Natural killer cell (primary cell): ENCODE results near the gene CCDC102A. TPM values are rescaled to one million over a fixed set of nuclear protein-coding genes. Genes with fewer than 3 reads are reported as not detected.

Experiments used
- ATAC-seq, 3 donors: fragments of 150-1000 bp in 2 of 3; fragments of 200-7000 bp in 1 of 3; cut with Tn5 transposase; 1 replicate in 1 of 3; 2 replicates in 2 of 3; pipeline ENCODE4 v1.10.0; 2021; ENCODE audit warnings: mild to moderate bottlenecking in 2 of 3, moderate library complexity in 2 of 3
- DNase-seq, 2 donors: peaks; one replicate each; pipeline versions ENCODE4 v3.0.0 to v3.0.0-alpha.2; 2013 to 2021; ENCODE audit warnings: mixed read lengths in 1 of 2
- H3K27ac ChIP-seq: one replicate; pipeline ENCODE4 v1.5.1; 2013; ENCODE audit warnings: mild to moderate bottlenecking, low read length
- H3K27me3 ChIP-seq: one replicate; pipeline ENCODE4 v1.6.1; 2013; ENCODE audit warnings: low read length; ENCODE audit not compliant: control insufficient read depth, insufficient read depth
- H3K36me3 ChIP-seq: one replicate; pipeline ENCODE4 v1.6.1; 2013; ENCODE audit warnings: low read length; ENCODE audit not compliant: control insufficient read depth, insufficient read depth
- H3K4me1 ChIP-seq: one replicate; pipeline ENCODE4 v1.6.1; 2013; ENCODE audit warnings: low read length; ENCODE audit not compliant: control insufficient read depth, insufficient read depth
- H3K4me3 ChIP-seq: one replicate; pipeline ENCODE4 v1.5.1; 2013; ENCODE audit warnings: low read length
- H3K9me3 ChIP-seq: one replicate; pipeline ENCODE4 v1.6.1; 2013; ENCODE audit warnings: low read length; ENCODE audit not compliant: control insufficient read depth, insufficient read depth
- H3K27ac Mint-ChIP-seq, 2 donors: one replicate each; pipeline ENCODE4 v1.8.0; 2022; ENCODE audit warnings: mild to moderate bottlenecking in 2 of 2, mixed read lengths in 2 of 2, moderate library complexity in 1 of 2
- H3K27me3 Mint-ChIP-seq, 2 donors: one replicate each; pipeline ENCODE4 v1.8.0; 2022; ENCODE audit warnings: low read depth in 2 of 2, mixed read lengths in 2 of 2
- H3K36me3 Mint-ChIP-seq: one replicate; pipeline ENCODE4 v1.8.0; 2022; ENCODE audit warnings: mixed read lengths
- H3K4me1 Mint-ChIP-seq, 2 donors: one replicate each; pipeline ENCODE4 v1.8.0; 2022; ENCODE audit warnings: mixed read lengths in 2 of 2
- H3K4me3 Mint-ChIP-seq: one replicate; pipeline ENCODE4 v1.8.0; 2022; ENCODE audit warnings: mild to moderate bottlenecking, moderate library complexity, mixed read lengths
- H3K9me3 Mint-ChIP-seq, 2 donors: one replicate each; pipeline ENCODE4 v1.8.0; 2022; ENCODE audit warnings: mixed read lengths in 2 of 2
- WGBS: methylation state at CpG from one replicate; pipeline ENCODE4 v1.1.7; 2013; ENCODE audit warnings: missing lambda C conversion rate; ENCODE audit not compliant: insufficient coverage; 5-methylcytosine and 5-hydroxymethylcytosine counted together
- intact Hi-C: fragments of 100-400 bp; cut with micrococcal nuclease; formaldehyde crosslinking; loops from one replicate; pipeline ENCODE4 v1.14.2; 2022
- total RNA-seq, 4 donors: library from RNA; stranded (reverse); fragments of 120-200 nt in 1 of 4; gene quantifications; one replicate each; pipeline versions ENCODE4 v1.2.3 to v1.2.4, GENCODE V29; 2013 to 2022
- TF ChIP-seq, protein P1 (sequence below): fragments of 200-600 bp; IDR thresholded peaks from one replicate; pipeline ENCODE4 v1.8.0; 2022; ENCODE audit warnings: antibody characterized with exemption

The CCDC102A gene
- total RNA-seq, 3 donors from 2014 or later (not counting 1 experiment from before 2014, with no cell fraction given), result 15.5 to 24.4 (median 17.1) TPM

DNA sequence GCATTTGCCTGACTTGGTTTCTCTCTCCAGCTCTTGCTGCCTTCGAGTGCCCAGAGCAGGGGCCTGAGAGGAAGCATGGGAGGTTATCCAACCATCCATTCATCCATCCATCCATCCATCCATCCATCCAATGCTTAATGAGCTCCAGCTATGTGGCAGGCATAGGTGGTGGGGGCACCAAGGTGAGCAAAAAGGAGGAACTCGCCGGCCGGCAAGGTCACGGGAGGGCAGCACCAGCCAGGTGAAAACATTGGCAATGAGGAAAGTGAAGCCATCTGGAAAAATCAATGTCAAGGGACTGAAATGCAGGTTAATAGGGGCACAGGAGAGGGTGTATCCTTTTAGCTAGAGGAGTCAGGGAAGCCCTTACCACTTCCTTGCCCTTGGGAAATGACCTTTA lies 31.9 kb downstream of the CCDC102A start:
- DNase-seq, result no peak
- Histone ChIP-seq H3K4me1 (peaks cover 12% of the 10 kb centered on the region), H3K27ac (no peak overlapping the region), H3K4me3 (no peak overlapping the region), H3K27me3 (no peaks in the 10 kb centered on the region), H3K36me3 (no peaks in the 10 kb centered on the region), H3K9me3 (no peaks in the 10 kb centered on the region)
- 90% methylated on average over 5 of the region's 5 CpGs for WGBS
- H3K27ac Mint-ChIP-seq, result no peak overlapping the region
- H3K4me3 Mint-ChIP-seq, result no peak overlapping the region
- H3K27me3 Mint-ChIP-seq, result no peaks in the 10 kb centered on the region
- H3K9me3 Mint-ChIP-seq, result no peaks in the 10 kb centered on the region
- TF ChIP-seq, protein P1, sequence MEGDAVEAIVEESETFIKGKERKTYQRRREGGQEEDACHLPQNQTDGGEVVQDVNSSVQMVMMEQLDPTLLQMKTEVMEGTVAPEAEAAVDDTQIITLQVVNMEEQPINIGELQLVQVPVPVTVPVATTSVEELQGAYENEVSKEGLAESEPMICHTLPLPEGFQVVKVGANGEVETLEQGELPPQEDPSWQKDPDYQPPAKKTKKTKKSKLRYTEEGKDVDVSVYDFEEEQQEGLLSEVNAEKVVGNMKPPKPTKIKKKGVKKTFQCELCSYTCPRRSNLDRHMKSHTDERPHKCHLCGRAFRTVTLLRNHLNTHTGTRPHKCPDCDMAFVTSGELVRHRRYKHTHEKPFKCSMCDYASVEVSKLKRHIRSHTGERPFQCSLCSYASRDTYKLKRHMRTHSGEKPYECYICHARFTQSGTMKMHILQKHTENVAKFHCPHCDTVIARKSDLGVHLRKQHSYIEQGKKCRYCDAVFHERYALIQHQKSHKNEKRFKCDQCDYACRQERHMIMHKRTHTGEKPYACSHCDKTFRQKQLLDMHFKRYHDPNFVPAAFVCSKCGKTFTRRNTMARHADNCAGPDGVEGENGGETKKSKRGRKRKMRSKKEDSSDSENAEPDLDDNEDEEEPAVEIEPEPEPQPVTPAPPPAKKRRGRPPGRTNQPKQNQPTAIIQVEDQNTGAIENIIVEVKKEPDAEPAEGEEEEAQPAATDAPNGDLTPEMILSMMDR, result no peak
- no peaks in the 10 kb centered on the region for H3K36me3 Mint-ChIP-seq
- H3K4me1 Mint-ChIP-seq, result peaks cover 0 to 10% of the 10 kb centered on the region in 2 donors
- intact Hi-C loops, result no loop called here
- no peak for ATAC-seq

DNA sequence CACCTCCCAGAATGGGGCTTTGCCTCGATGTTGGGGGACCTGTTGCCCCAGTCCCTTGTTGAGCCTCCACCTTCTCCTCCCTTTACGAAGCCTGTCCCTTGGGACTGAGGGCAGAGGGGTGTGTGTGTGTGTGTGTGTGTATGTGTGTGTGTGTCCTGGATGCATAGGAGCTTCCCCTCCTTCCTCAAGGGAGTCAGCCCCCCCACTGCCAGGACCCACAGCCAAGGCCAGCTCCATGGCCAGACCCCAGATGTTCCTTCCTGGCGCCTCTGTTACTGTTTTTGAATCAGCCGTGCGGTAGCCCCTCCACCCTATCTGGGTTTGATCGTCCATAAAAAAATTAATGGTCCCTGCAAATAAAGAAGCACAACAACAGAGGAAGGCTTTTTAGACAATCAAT lies 32.4 kb downstream of the CCDC102A start:
- WGBS, result 84% methylated on average over 5 of the region's 6 CpGs
- Mint-ChIP-seq H3K27ac (no peak overlapping the region), H3K9me3 (no peaks in the 10 kb centered on the region), H3K27me3 (no peaks in the 10 kb centered on the region), H3K4me3 (no peak overlapping the region), H3K4me1 (peaks cover 0 to 10% of the 10 kb centered on the region in 2 donors), H3K36me3 (no peaks in the 10 kb centered on the region)
- H3K4me1 ChIP-seq, result peaks cover 12% of the 10 kb centered on the region
- no peaks in the 10 kb centered on the region for H3K27me3 ChIP-seq
- no peak overlapping the region for H3K27ac ChIP-seq
- ATAC-seq (no peak), DNase-seq (no peak)
- H3K36me3 ChIP-seq, result no peaks in the 10 kb centered on the region
- H3K4me3 ChIP-seq, result no peak overlapping the region
- TF ChIP-seq, protein P1, result no peak
- no peaks in the 10 kb centered on the region for H3K9me3 ChIP-seq
- intact Hi-C loops, result no loop called here

DNA sequence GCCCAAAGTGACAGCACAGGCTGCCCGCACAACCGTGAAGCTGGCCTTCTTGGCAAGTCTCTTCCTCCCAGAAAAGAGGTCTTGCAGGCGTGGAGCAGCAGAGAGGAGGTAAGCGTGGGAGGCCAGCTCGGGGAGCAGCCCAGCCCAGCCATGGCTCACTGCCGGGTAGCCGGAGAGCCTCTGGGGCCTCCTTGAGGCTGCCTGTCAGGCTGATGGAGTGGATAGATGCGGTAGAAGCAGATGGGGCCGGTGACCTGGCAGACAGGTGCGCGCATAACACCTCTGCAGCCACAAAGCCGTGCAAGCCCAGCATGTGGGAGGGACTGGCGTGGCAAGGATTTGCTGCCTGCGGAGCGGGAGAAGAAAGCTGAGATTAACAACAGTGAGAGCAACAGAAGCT lies 33.0 kb downstream of the CCDC102A start:
- Histone ChIP-seq H3K4me3 (no peak overlapping the region), H3K9me3 (no peaks in the 10 kb centered on the region), H3K4me1 (peaks cover 12% of the 10 kb centered on the region), H3K27ac (no peak overlapping the region), H3K36me3 (no peaks in the 10 kb centered on the region), H3K27me3 (no peaks in the 10 kb centered on the region)
- Mint-ChIP-seq H3K27me3 (no peaks in the 10 kb centered on the region), H3K9me3 (no peaks in the 10 kb centered on the region), H3K4me3 (no peak overlapping the region), H3K4me1 (peaks cover 0 to 10% of the 10 kb centered on the region in 2 donors), H3K27ac (no peak overlapping the region), H3K36me3 (no peaks in the 10 kb centered on the region)
- intact Hi-C loops, result no loop called here
- DNase-seq (no peak), ATAC-seq (no peak)
- 92% methylated on average over 15 of the region's 15 CpGs for whole genome bisulfite sequencing
- TF ChIP-seq, protein P1, result no peak

DNA sequence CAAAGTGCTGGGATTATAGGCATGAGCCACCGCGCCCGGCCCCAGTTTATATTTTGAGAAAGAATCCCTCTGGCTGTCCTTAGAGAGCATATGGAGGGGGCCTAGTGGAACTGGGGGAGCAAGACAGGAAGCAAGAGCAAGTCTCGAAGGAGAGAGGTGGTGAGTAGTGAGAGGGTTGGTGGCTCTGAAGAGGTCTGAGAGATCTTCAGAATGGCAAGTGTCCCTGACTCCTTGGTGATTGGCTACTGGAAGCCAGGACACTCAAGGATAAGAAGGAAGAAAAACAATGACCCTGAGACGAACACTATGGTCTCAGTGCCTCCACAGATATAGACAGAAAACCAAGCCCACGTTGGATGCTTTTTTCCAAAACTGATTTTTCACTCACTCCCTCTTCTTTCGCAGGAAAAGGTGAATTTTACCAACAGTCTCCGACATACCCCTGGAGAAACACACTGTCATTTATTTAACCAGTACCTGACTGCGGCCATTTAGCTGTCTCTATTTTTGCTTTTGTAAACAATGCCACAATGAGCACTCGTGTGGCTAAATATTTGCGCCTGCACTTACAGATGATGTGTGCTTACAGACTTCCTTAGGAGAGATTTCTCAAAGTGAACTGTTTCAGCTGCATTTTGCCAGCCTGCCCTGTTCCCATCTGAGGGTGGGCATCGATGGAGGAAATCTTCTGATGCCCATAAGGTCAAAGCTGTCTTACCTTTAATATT lies 34.2 kb downstream of the CCDC102A start:
- TF ChIP-seq, protein P1, result no peak
- Histone ChIP-seq H3K27ac (no peak overlapping the region), H3K27me3 (no peaks in the 10 kb centered on the region), H3K36me3 (no peaks in the 10 kb centered on the region), H3K4me1 (peaks cover 12% of the 10 kb centered on the region), H3K4me3 (no peak overlapping the region), H3K9me3 (no peaks in the 10 kb centered on the region)
- Mint-ChIP-seq H3K4me3 (no peak overlapping the region), H3K36me3 (no peaks in the 10 kb centered on the region), H3K27ac (no peak overlapping the region), H3K27me3 (no peaks in the 10 kb centered on the region), H3K4me1 (peaks cover 0 to 10% of the 10 kb centered on the region in 2 donors), H3K9me3 (no peaks in the 10 kb centered on the region)
- DNase-seq, result no peak
- ATAC-seq, result no peak
- intact Hi-C loops, result no loop called here
- WGBS, result 82% methylated on average over 12 of the region's 12 CpGs
